Activated T-helper 17 cell treated with anti-CD3 and anti-CD28 coated beads, Interleukin-2, amount 50 U/mL, for 72 hours (primary cell): ENCODE measurements around the gene KYNU. TPM values are rescaled to one million over a fixed set of nuclear protein-coding genes. Genes with fewer than 3 reads are reported as not detected.
"Not testable (repeated sequence)": the region's sequence is repeated elsewhere in the genome, so short reads cannot be mapped to it uniquely, and the experiment has no call there.

Source experiments
- ATAC-seq: fragments of 150-1000 bp; cut with Tn5 transposase; replicated peaks from 2 replicates; pipeline ENCODE4 v1.10.0; 2021; ENCODE audit warnings: mild to moderate bottlenecking, moderate library complexity
- H3K27ac Mint-ChIP-seq: one replicate; pipeline ENCODE4 v1.8.0; 2022; ENCODE audit warnings: mixed read lengths
- H3K27me3 Mint-ChIP-seq: one replicate; pipeline ENCODE4 v1.8.0; 2022; ENCODE audit warnings: mixed read lengths
- H3K36me3 Mint-ChIP-seq: one replicate; pipeline ENCODE4 v1.8.0; 2022; ENCODE audit warnings: low read depth, mild to moderate bottlenecking, mixed read lengths
- H3K4me1 Mint-ChIP-seq: one replicate; pipeline ENCODE4 v1.8.0; 2022; ENCODE audit warnings: mixed read lengths
- H3K4me3 Mint-ChIP-seq: one replicate; pipeline ENCODE4 v1.8.0; 2022; ENCODE audit warnings: mild to moderate bottlenecking, mixed read lengths
- H3K9me3 Mint-ChIP-seq: one replicate; pipeline ENCODE4 v1.8.0; 2022; ENCODE audit warnings: mixed read lengths
- total RNA-seq, 2 donors: library from RNA; stranded (reverse); gene quantifications; one replicate each; pipeline ENCODE4 v1.2.3, GENCODE V29; 2022

KYNU gene
- total RNA-seq, 2 donors from 2014 or later: 0.05 TPM; not detected in 1

- not testable (repeated sequence) for H3K27ac Mint-ChIP-seq, H3K9me3 Mint-ChIP-seq, H3K27me3 Mint-ChIP-seq, H3K4me3 Mint-ChIP-seq, H3K4me1 Mint-ChIP-seq, ATAC-seq, H3K36me3 Mint-ChIP-seq
Observed at GRCh38 chr2:143074913-143075312, 197.4 kb downstream of the KYNU start.

DNA sequence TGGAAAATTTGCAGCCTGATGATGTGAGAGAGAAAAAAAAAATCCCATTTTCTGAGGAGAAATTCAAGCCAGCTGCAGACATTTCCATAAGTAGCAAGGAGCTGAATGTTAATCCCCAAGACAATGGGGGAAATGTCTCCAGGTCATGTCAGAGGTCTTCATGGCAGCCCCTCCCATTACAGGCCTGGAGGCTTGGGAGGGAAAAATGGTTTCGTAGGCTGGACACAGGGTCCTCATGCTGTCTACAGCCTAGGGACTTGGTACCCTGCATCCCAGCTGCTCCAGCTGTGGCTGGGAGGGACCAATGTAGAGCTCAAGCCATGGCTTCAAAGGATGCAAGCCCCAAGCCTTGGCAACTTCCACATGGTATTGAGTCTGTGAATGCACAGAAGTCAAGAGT, 198.2 kb downstream of the KYNU start:
- Mint-ChIP-seq H3K27ac (no peak overlapping the region), H3K27me3 (no peaks in the 10 kb centered on the region), H3K4me3 (no peak overlapping the region), H3K4me1 (no peaks in the 10 kb centered on the region), H3K36me3 (no peaks in the 10 kb centered on the region), H3K9me3 (no peaks in the 10 kb centered on the region)
- ATAC-seq: no peak

- Mint-ChIP-seq H3K9me3 (peaks cover 3% of the 10 kb centered on the region), H3K4me1 (no peaks in the 10 kb centered on the region), H3K27me3 (no peaks in the 10 kb centered on the region), H3K36me3 (no peaks in the 10 kb centered on the region), H3K27ac (no peak overlapping the region), H3K4me3 (no peak overlapping the region)
- no peak for ATAC-seq
Observed at GRCh38 chr2:143078104-143078503, 200.6 kb downstream of the KYNU start.

GRCh38 chr2:143081616-143082015, 204.2 kb downstream of the KYNU start:
- no peaks in the 10 kb centered on the region for H3K36me3 Mint-ChIP-seq
- H3K4me3 Mint-ChIP-seq: no peak overlapping the region
- no peak for ATAC-seq
- no peaks in the 10 kb centered on the region for H3K27me3 Mint-ChIP-seq
- peaks cover 3% of the 10 kb centered on the region for H3K9me3 Mint-ChIP-seq
- H3K4me1 Mint-ChIP-seq: peaks cover 20% of the 10 kb centered on the region
- H3K27ac Mint-ChIP-seq: no peak overlapping the region

DNA sequence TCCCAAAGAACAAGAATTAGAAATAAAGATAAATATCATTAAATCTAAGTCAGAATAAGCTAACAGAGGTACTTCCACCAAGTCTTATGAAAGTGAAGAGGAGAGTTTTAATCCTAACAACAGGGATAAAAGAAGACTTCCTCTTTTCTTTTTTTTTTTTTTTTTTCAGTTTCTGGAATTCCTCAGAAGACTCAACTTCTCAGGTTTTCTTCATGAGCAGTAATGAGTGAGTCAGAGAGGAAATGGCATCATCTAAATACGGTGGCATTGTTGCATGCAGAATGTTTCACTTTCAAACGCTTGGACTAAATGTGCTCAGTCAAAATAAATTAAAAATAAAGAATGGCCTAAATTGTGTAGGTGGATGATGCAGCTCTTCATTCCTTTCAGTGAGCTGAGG, 206.2 kb downstream of the KYNU start:
- peaks cover 20% of the 10 kb centered on the region for H3K4me1 Mint-ChIP-seq
- peak; percentile 82 for ATAC-seq
- H3K27ac Mint-ChIP-seq: no peak overlapping the region
- peaks cover 3% of the 10 kb centered on the region for H3K9me3 Mint-ChIP-seq
- H3K27me3 Mint-ChIP-seq: no peaks in the 10 kb centered on the region
- peak overlapping the region; percentile 35 for H3K4me3 Mint-ChIP-seq
- H3K36me3 Mint-ChIP-seq: no peaks in the 10 kb centered on the region

DNA sequence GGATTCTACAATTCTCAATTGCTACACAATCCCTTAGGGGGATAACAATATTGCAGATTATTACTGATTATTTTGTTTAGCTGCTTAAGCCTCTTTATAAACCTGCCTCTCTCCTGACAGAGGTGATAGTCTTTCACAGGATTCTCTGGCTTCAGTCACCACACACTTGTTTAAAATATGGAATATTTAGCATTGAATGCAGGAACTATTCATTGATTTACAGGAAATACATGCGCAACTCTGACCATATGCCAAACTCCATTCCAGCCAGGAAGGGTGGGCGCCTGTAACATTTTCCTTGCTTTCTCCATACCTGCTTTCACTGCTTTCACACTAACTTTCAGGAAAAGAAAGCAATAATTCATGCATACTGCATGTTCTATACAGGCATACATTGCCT, 207.0 kb downstream of the KYNU start:
- Mint-ChIP-seq H3K4me1 (peaks cover 20% of the 10 kb centered on the region), H3K27me3 (no peaks in the 10 kb centered on the region), H3K4me3 (peak overlapping the region; percentile 38), H3K9me3 (peaks cover 3% of the 10 kb centered on the region), H3K27ac (no peak overlapping the region), H3K36me3 (no peaks in the 10 kb centered on the region)
- no peak for ATAC-seq

GRCh38 chr2:143085125-143085784, 207.8 kb downstream of the KYNU start:
- peak; percentile 64 for ATAC-seq
- H3K4me3 Mint-ChIP-seq: peak overlapping the region; percentile 38
- peaks cover 20% of the 10 kb centered on the region for H3K4me1 Mint-ChIP-seq
- H3K27ac Mint-ChIP-seq: peak overlapping the region; percentile 64
- H3K36me3 Mint-ChIP-seq: no peaks in the 10 kb centered on the region
- no peaks in the 10 kb centered on the region for H3K27me3 Mint-ChIP-seq
- peaks cover 3% of the 10 kb centered on the region for H3K9me3 Mint-ChIP-seq

GRCh38 chr2:143087033-143087432, 209.6 kb downstream of the KYNU start:
- no peak overlapping the region for H3K27ac Mint-ChIP-seq
- peak; percentile 26 for ATAC-seq
- H3K9me3 Mint-ChIP-seq: peaks cover 2% of the 10 kb centered on the region
- H3K4me3 Mint-ChIP-seq: no peak overlapping the region
- no peaks in the 10 kb centered on the region for H3K36me3 Mint-ChIP-seq
- H3K4me1 Mint-ChIP-seq: peaks cover 20% of the 10 kb centered on the region
- H3K27me3 Mint-ChIP-seq: no peaks in the 10 kb centered on the region

- ATAC-seq: no peak
- Mint-ChIP-seq H3K36me3 (no peaks in the 10 kb centered on the region), H3K4me3 (no peak overlapping the region), H3K27ac (no peak overlapping the region), H3K27me3 (no peaks in the 10 kb centered on the region), H3K4me1 (peaks cover 20% of the 10 kb centered on the region), H3K9me3 (no peaks in the 10 kb centered on the region)
Observed at GRCh38 chr2:143088388-143088787, 210.9 kb downstream of the KYNU start.

GRCh38 chr2:143089520-143089919, 212.1 kb downstream of the KYNU start:
- not testable (repeated sequence) for ATAC-seq, H3K36me3 Mint-ChIP-seq, H3K4me3 Mint-ChIP-seq, H3K9me3 Mint-ChIP-seq, H3K27ac Mint-ChIP-seq, H3K27me3 Mint-ChIP-seq
- peaks cover 14% of the 10 kb centered on the region for H3K4me1 Mint-ChIP-seq
